NT2/D1 (cell line): Measurements from ENCODE around the gene TTC21A.

Experiments used
- DNase-seq: peaks from one replicate; pipeline ENCODE4 v3.0.0-alpha.2; 2011; ENCODE audit warnings: low read depth, low spot score
- H3K27me3 ChIP-seq: 2 replicates; pipeline ENCODE4 v1.6.0; 2011; ENCODE audit warnings: mild to moderate bottlenecking; ENCODE audit not compliant: insufficient read length, insufficient read depth
- H3K36me3 ChIP-seq: 2 replicates; pipeline ENCODE4 v1.6.1; 2011; ENCODE audit warnings: mild to moderate bottlenecking, low read length, mixed read lengths; ENCODE audit not compliant: insufficient read depth, insufficient read length
- H3K4me1 ChIP-seq: 2 replicates; pipeline ENCODE4 v1.5.1; 2011; ENCODE audit not compliant: insufficient read depth, insufficient read length
- H3K4me3 ChIP-seq: 2 replicates; pipeline ENCODE4 v1.5.1; 2011; ENCODE audit warnings: low read depth; ENCODE audit not compliant: insufficient read length
- H3K9ac ChIP-seq: 2 replicates; pipeline ENCODE4 v1.6.0; 2011; ENCODE audit warnings: low read depth; ENCODE audit not compliant: insufficient read length
- H3K9me3 ChIP-seq: 2 replicates; pipeline ENCODE4 v1.5.1; 2011; ENCODE audit warnings: mild to moderate bottlenecking, low read length; ENCODE audit not compliant: insufficient read depth
- SUZ12 ChIP-seq: IDR thresholded peaks from 2 replicates; pipeline ENCODE4 v1.6.1; 2011; ENCODE audit not compliant: insufficient read length, insufficient read depth; ENCODE audit errors: extremely low read depth
- YY1 ChIP-seq: IDR thresholded peaks from 2 replicates; pipeline ENCODE4 v1.6.1; 2011; ENCODE audit not compliant: insufficient read length, insufficient read depth
- ZNF274 ChIP-seq: IDR thresholded peaks from 2 replicates; pipeline ENCODE4 v1.6.1; 2011; ENCODE audit warnings: mild to moderate bottlenecking, low read depth, low read length

TTC21A gene

DNA sequence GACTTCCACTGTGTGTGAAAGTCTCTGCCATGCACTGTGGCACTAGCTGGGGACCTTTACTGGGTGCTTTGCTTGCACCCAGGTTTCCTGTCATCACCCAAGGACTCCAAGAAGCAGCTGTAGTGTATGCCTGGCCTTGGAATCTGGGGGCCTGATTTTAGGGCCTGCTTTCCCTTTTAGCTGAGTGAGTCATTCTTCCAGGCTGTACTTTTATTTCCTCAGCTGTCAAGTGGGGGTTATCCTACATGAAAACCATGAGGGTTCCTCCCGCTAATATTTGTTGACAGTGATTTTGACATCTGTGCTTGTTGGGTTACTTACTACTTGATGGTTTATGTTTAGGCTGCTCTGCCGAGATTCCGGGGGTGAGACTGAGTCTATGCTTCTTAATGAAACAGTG lies 18.6 kb upstream of the TTC21A start:
- H3K4me1 ChIP-seq = no peaks in the 10 kb centered on the region
- H3K4me3 ChIP-seq = no peak overlapping the region
- TF ChIP-seq ZNF274 (no peak), YY1 (no peak), SUZ12 (no peak)
- no peaks in the 10 kb centered on the region for H3K27me3 ChIP-seq
- no peaks in the 10 kb centered on the region for H3K9me3 ChIP-seq
- peaks cover 91% of the 10 kb centered on the region for H3K36me3 ChIP-seq
- no peak overlapping the region for H3K9ac ChIP-seq
- no peak for DNase-seq

DNA sequence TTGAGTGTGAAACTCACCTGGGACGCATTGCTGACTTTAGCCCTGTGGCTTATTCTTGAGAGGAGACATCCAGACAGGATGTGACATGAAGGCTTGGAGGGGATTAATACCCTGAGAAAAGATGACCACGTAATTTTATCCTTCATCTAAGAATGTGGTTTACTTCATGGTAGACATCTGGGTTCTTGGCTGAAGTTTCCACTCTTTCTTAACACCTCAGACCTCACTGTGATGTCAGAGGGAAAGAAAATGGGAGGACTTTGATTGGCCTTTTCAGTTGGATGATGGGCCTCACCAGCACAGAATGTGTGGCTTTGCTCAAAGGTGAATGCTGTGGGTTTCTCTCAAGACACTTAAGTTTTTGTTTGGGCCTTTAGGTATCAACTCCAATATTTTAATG lies 16.6 kb upstream of the TTC21A start:
- DNase-seq = no peak
- TF ChIP-seq YY1 = no peak
- TF ChIP-seq ZNF274 = no peak
- no peak for TF ChIP-seq SUZ12
- H3K36me3 ChIP-seq = peaks cover 92% of the 10 kb centered on the region
- H3K27me3 ChIP-seq = no peaks in the 10 kb centered on the region
- no peak overlapping the region for H3K4me3 ChIP-seq
- no peaks in the 10 kb centered on the region for H3K9me3 ChIP-seq
- no peak overlapping the region for H3K9ac ChIP-seq
- H3K4me1 ChIP-seq = peaks cover 1% of the 10 kb centered on the region

GRCh38 chr3:39094851-39095677 lies 12.4 kb upstream of the TTC21A start:
- no peak overlapping the region for H3K9ac ChIP-seq
- no peaks in the 10 kb centered on the region for H3K9me3 ChIP-seq
- DNase-seq = no peak
- H3K27me3 ChIP-seq = no peaks in the 10 kb centered on the region
- peaks cover 93% of the 10 kb centered on the region for H3K36me3 ChIP-seq
- H3K4me1 ChIP-seq = peaks cover 11% of the 10 kb centered on the region
- no peak for TF ChIP-seq ZNF274
- no peak for TF ChIP-seq YY1
- no peak for TF ChIP-seq SUZ12
- H3K4me3 ChIP-seq = no peak overlapping the region

GRCh38 chr3:39095778-39096177 lies 11.7 kb upstream of the TTC21A start:
- H3K4me1 ChIP-seq = peaks cover 11% of the 10 kb centered on the region
- no peaks in the 10 kb centered on the region for H3K9me3 ChIP-seq
- no peak overlapping the region for H3K9ac ChIP-seq
- H3K36me3 ChIP-seq = peaks cover 96% of the 10 kb centered on the region
- H3K4me3 ChIP-seq = no peak overlapping the region
- TF ChIP-seq SUZ12 = no peak
- no peaks in the 10 kb centered on the region for H3K27me3 ChIP-seq
- no peak for DNase-seq

- peaks cover 14% of the 10 kb centered on the region for H3K4me1 ChIP-seq
- peak; percentile 68 for DNase-seq
- H3K36me3 ChIP-seq = peaks cover 90% of the 10 kb centered on the region
- no peak overlapping the region for H3K9ac ChIP-seq
- H3K4me3 ChIP-seq = no peak overlapping the region
- H3K27me3 ChIP-seq = no peaks in the 10 kb centered on the region
- TF ChIP-seq YY1 (no peak), ZNF274 (no peak), SUZ12 (no peak)
- no peaks in the 10 kb centered on the region for H3K9me3 ChIP-seq
Observed at GRCh38 chr3:39096775-39097174, 10.7 kb upstream of the TTC21A start.

DNA sequence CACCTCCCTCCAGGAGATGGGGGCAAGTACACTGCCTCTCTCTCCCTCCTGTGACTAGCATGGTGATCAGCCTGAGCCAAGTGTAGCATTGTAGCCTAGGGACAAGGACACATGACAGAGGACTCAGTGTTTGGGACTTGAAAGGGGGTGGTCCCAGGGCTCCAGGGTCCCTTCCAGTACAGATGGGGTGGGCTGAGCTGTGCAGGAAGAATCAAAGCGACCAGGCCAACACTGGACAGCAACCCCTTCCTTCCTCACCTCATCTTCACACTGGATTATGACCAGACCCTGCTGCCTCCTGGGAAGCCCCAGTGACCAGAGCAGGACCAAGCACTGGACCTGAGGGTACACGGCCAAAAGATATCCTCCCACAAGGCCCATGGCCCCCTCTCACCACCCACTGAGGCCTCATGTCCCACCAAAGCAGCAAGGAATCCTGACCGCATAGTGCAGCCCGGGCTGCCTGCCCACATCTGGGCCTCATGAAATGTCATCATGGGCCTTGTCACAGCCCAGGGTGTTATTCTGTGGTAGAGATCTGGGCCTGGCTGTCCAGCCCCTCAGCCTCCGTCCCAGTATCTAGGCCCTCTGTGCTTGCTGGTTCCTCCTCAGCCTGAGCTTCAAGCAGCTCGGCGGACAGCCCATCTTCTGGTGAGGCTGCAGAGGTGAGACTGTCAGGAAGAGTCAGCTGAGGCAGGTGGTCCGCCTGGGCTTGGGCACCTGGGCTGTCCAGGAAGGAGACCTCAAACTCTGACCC lies 9.6 kb upstream of the TTC21A start:
- H3K36me3 ChIP-seq = peaks cover 87% of the 10 kb centered on the region
- no peak for TF ChIP-seq YY1
- TF ChIP-seq ZNF274 = no peak
- TF ChIP-seq SUZ12 = no peak
- H3K4me3 ChIP-seq = no peak overlapping the region
- no peaks in the 10 kb centered on the region for H3K27me3 ChIP-seq
- H3K4me1 ChIP-seq = peaks cover 15% of the 10 kb centered on the region
- H3K9me3 ChIP-seq = no peaks in the 10 kb centered on the region
- no peak for DNase-seq
- no peak overlapping the region for H3K9ac ChIP-seq

DNA sequence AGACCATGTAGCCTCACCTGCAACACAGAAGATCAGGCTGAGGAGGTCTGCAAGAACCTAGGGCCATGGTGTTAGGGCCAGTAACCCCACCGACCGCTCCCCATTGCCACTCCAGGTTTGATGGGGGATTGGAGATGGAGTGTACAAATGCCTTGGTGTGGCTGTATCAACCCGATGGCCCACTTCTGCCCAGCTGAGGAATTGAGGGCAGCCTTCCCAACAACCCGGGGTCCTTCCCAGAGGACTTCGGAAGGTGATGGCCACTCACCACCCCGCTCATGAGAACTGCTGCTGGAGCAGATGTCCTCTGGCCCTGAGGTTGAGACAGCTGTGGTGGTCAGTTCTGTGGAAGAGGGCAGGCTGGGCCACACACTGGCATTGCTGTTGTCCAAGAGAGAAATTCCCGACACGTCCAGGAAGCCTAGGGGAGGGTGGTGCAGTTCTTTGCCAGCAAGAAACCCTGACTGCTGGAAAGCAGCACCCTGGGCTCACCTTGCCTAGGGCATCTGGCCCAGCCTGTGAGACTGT lies 8.9 kb upstream of the TTC21A start:
- Histone ChIP-seq H3K4me3 (no peak overlapping the region), H3K27me3 (no peaks in the 10 kb centered on the region), H3K9me3 (no peaks in the 10 kb centered on the region), H3K4me1 (peaks cover 17% of the 10 kb centered on the region), H3K36me3 (peaks cover 82% of the 10 kb centered on the region), H3K9ac (no peak overlapping the region)
- no peak for DNase-seq
- TF ChIP-seq ZNF274 (no peak), YY1 (no peak), SUZ12 (no peak)
